ENCODE data around the gene ATIC.

The ATIC gene

DNA sequence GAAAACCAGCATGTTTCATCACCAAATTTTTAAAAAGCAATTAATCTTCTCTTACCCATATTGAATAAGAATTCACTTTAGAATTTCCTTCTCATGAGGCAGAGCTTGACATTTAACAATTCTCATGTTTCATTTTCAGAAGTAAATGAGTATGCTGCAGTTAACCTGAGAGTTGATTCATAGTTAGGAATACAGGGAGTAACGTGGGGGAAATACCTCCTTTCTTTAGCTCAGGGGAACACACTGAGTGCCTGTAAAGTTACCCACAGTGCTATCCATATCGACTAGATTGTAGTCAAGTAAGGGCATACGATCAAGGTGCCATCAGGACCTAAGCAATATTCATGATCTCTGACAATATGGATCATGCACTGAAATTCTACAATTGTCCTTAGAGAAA is 38.9 kb upstream of the ATIC start:
- TF ChIP-seq, protein P1, sequence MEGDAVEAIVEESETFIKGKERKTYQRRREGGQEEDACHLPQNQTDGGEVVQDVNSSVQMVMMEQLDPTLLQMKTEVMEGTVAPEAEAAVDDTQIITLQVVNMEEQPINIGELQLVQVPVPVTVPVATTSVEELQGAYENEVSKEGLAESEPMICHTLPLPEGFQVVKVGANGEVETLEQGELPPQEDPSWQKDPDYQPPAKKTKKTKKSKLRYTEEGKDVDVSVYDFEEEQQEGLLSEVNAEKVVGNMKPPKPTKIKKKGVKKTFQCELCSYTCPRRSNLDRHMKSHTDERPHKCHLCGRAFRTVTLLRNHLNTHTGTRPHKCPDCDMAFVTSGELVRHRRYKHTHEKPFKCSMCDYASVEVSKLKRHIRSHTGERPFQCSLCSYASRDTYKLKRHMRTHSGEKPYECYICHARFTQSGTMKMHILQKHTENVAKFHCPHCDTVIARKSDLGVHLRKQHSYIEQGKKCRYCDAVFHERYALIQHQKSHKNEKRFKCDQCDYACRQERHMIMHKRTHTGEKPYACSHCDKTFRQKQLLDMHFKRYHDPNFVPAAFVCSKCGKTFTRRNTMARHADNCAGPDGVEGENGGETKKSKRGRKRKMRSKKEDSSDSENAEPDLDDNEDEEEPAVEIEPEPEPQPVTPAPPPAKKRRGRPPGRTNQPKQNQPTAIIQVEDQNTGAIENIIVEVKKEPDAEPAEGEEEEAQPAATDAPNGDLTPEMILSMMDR (IDR thresholded peaks at IDR 0.05), result no peak
- no peak for TF ChIP-seq ZFX (IDR thresholded peaks at IDR 0.05; ENCODE audit: borderline replicate concordance)
- H3K27ac ChIP-seq, result no peak overlapping the region

- TF ChIP-seq, protein P1 (IDR thresholded peaks at IDR 0.05), result no peak
- TF ChIP-seq ZFX (IDR thresholded peaks at IDR 0.05; ENCODE audit: borderline replicate concordance), result no peak
- no peak overlapping the region for H3K27ac ChIP-seq
Measured at GRCh38 chr2:215274829-215275228, 37.0 kb upstream of the ATIC start.

GRCh38 chr2:215275824-215276223 is 36.0 kb upstream of the ATIC start:
- TF ChIP-seq, protein P1 (IDR thresholded peaks at IDR 0.05), result no peak
- no peak for TF ChIP-seq ZFX (IDR thresholded peaks at IDR 0.05; ENCODE audit: borderline replicate concordance)
- no peak overlapping the region for H3K27ac ChIP-seq

DNA sequence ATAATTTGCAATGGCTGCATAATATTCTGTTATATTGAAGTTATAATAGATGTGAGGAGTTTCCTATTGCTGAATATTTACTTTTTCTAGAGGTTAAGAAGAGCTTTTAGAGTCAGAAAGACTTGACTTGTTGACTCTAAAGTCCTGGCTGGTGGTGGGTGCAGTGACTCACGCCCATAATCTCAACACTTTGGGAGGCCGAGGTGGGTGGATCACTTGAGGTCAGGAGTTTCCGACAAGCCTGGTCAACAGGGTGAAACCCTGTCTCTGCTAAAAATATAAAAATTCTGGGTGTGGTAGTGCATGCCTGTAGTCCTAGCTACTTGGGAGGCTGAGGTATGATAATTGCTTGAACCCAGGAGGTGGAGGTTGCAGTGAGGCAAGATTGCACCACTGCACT is 33.9 kb upstream of the ATIC start:
- TF ChIP-seq, protein P1 (IDR thresholded peaks at IDR 0.05), result no peak
- H3K27ac ChIP-seq, result no peak overlapping the region

- TF ChIP-seq, protein P1 (IDR thresholded peaks at IDR 0.05), result no peak
- TF ChIP-seq ZFX (IDR thresholded peaks at IDR 0.05; ENCODE audit: borderline replicate concordance), result no peak
Measured at GRCh38 chr2:215280326-215280725, 31.5 kb upstream of the ATIC start.

GRCh38 chr2:215283221-215283620 is 28.6 kb upstream of the ATIC start:
- TF ChIP-seq, protein P1 (IDR thresholded peaks at IDR 0.05), result no peak
- no peak for TF ChIP-seq ZFX (IDR thresholded peaks at IDR 0.05; ENCODE audit: borderline replicate concordance)
- H3K27ac ChIP-seq, result no peak overlapping the region

More at GRCh38 chr2:215280326-215280725, 31.5 kb upstream of the ATIC start:
- no peak overlapping the region for H3K27ac ChIP-seq

DNA sequence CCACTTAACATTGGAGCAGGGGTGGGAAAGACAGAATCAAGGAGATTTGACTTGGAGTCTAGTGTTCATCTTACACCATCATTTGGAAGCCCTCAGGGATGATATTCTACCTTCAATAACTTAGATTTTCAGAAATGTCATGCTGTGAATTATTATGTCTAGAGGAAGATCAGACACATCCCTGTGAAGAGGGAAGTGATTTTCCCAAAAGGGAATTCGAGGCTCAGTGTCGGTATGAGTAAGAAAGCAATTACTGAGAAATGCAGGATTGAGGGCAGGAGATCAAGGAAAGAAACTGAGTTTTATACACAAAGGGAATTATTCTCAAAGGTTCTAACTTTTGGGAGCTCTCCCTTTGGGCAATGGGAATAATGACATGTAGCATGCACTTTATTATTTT is 25.6 kb upstream of the ATIC start:
- H3K27ac ChIP-seq, result no peak overlapping the region

DNA sequence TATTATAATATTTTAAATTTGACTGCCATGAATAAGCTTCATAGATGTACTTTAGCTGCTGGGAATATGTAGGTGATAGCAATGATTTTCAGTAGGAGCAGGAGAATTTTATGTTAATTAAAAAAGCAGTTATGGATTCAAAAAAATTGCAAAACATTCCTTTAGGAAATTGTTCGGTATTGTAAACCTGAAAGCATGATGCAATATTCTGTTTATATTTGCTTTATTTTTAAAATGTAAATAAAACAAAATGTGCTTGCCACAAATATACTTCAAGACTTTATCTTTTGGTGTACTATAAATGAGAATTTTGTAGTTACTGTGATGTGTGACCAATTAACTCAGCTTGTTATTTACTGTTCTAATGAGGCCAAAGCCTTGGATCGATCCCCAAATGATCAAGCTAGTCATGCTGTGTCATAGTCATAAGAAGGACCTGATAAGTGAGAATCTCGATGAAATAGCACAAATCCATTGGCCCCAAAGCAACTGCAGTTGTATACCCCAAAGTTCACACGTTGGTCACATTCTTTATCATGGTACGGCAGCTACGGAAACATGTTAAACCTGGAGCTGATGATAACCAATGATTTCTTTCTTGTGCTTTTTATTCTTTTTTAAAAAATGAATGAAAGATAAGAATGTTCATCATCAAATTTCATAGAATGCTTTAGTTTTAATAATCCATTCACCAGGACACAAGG is 23.6 kb upstream of the ATIC start:
- TF ChIP-seq ZFX (IDR thresholded peaks at IDR 0.05; ENCODE audit: borderline replicate concordance), result no peak
- TF ChIP-seq, protein P1 (IDR thresholded peaks at IDR 0.05), result no peak
- H3K27ac ChIP-seq, result no peak overlapping the region

More for the DNA sequence above, 25.6 kb upstream of the ATIC start:
- no peak for TF ChIP-seq ZFX (IDR thresholded peaks at IDR 0.05; ENCODE audit: borderline replicate concordance)

Measured in 22Rv1 (cell line).